Cerebellar cortex (tissue), 1 donor: Measurements from ENCODE around the gene TRIM24.

Source experiments
- DNase-seq: peaks from one replicate; pipeline ENCODE4 v3.0.0-alpha.2; 2015; ENCODE audit warnings: low spot score

TRIM24 gene

DNA sequence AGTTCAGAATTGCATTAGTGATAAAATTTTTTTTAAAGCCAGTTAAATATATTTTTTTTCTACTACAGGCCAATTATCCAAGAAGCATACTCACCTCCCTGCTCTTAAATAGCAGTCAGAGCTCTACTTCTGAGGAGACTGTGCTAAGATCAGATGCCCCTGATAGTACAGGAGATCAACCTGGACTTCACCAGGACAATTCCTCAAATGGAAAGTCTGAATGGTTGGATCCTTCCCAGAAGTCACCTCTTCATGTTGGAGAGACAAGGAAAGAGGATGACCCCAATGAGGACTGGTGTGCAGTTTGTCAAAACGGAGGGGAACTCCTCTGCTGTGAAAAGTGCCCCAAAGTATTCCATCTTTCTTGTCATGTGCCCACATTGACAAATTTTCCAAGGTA, 119.1 kb downstream of the TRIM24 start:
- DNase-seq, result no peak

DNA sequence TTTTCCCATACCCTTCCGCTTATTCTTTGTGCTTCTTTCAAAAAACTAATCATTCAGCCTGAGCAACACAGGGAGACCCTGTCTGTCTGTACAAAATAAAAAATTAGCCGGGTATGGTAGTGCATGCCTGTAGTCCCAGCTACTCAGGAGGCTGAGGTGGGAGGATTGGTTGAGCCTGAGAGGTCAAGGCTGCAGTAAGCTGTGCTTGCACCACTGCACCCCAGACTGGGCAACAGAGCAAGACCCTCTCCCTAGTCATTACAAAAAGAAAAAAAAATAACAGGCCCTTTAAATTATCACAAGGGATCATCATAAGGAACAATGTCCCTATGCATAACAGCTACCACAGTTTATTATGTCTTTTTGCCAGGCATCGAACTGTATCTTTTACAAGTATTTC, 119.6 kb downstream of the TRIM24 start:
- no peak for DNase-seq

DNA sequence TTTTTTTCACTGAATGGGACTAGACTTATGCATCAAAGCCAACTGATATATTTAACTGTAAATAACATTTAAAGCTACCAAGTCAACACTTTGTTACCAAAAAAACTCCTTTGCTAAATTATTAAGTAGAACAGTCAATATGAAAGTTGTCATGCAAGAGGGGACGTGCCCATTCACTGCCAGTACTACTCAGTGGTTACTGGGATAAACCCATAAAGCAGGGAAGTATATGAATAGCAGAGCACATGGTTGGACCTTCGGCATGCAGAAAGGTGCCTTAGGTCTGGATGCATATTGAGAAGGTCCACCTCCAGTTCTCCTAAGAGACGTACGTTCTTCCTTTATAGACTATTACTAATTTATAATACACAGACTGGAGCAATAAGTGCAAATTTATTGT, 121.0 kb downstream of the TRIM24 start:
- DNase-seq, result no peak

DNA sequence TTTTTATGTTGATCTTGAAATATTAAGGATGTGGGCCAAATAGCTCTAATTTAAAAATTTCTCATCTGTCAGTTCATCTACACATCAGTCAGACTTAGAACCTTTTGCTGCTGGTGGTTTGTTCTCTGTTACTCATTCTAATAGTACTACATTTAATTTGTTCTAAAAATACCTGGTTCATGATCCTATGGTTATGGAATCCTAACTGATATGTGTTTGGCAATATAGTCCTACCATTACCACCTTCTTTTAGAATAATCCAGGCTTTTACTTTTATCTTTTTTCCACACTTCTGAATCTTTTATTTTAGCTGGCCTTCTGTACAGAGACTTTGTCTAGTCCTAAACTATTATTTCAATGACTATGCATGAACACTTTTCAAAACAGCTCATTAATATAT, 124.2 kb downstream of the TRIM24 start:
- no peak for DNase-seq

DNA sequence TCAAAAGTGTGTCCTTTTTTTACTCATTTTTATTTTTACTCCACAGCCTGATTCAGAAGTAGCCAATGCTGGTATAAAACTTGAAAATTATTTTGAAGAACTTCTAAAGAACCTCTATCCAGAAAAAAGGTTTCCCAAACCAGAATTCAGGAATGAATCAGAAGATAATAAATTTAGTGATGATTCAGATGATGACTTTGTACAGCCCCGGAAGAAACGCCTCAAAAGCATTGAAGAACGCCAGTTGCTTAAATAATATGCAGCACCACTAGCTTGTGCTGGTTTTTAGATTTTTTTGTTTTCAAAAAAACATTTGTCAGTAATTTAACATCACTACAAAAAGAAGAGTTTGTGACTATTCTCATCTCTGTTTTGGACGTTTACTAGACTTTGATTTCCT, 124.6 kb downstream of the TRIM24 start:
- DNase-seq, result no peak

DNA sequence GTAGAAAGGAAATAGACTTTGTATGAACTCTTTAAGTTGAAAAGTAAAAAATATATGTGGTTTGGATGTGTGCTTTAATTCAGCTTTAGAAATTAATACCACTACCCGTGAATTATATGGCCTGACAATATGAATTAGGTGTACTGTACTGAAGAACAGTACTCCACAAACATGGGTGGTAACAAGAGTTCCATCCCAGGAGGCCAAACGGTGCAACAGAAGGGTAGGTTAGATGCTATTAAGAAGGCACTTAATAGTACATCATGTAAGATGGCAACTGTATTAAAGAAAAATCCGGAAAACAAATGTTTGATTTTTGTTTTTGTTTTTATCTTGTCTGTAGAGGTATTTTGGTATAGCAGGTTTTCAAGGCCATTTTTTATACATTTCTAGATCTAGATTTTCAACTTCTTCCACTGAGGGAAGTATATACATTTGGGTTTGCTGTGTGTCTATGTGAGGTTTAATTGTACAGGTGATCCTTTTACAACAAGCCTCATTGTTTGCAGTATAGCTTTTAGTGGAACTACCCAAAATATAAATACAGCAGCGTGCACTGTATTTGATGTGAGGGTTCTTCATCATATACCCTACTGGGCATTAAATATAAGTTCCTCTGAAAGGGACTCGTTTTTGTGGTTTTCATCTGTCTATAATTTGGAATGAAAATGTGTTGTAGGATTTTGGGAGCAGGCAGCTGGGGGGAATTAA, 125.4 kb downstream of the TRIM24 start:
- DNase-seq, result no peak

DNA sequence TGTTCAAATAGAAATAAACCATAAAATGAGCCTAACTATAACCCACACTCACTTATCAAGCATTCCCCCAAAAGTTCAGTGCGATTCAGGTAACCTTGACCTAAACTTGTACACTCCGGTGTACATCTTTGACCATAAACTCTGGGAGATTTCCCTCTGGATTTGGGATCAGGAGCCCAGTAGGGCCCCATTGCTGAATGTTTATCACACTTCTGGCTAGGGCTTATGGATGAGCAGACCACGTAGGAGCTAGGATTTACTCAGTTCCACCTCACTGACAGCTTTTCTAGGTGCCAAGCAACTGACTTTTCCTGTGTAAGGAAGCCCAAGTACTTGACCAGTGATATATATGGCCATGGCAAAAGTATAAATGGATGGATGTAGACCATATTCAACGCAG, 127.4 kb downstream of the TRIM24 start:
- DNase-seq, result no peak

DNA sequence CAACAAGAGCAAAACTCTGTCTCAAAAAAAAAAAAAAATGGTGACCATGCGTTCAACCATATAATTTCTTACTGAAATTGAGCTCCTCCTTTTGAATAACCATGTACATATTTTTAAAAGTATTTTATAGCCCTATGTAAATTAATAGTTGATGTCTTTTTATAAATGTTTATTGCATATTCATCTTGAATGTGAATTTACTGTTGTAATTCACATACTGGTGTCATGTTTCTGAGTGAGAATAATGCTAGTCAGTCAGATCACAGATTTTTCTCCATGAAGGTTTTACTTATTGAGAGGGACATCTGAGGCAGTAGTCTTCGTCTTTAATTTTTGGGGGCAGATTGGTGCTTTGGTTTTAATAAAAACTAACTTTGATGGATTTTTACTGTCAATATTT, 128.9 kb downstream of the TRIM24 start:
- DNase-seq, result no peak

DNA sequence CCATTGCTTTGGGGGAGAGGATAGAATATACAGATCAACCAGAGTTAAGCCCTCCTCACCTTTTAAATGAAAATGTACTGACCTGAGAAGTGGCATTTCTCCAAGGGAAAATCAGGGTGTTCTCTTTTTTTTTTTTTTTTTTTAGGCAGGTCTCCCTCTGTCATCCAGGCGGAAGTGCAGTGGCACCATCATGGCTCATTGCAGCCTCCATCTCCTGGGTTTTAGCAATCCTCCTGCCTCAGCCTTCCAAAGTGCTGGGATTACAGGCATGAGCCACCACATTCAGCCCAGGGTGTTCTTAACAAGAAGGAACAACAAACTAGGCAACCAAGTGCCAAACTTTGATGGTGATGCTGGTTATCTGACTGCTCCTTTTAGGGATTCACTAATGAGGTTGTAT, 130.1 kb downstream of the TRIM24 start:
- no peak for DNase-seq

DNA sequence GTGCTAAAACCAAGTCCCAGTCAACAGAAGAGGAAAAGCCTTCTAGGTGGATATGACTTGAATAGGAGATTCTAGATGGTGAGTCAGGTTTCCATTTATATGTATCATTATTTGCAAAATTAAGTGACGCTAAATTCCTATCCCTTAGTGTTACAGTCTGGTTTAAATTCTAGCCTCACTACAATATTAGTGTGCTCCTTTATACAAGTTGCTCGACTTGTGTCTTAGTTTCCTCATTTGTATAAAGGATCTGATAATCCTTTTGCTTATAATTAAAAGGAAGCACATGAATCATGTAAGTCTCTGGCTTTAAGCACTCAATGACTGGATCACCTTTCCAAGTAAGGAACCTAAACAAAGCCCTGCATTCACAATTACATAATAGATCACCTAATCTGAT, 135.4 kb downstream of the TRIM24 start:
- DNase-seq, result no peak

DNA sequence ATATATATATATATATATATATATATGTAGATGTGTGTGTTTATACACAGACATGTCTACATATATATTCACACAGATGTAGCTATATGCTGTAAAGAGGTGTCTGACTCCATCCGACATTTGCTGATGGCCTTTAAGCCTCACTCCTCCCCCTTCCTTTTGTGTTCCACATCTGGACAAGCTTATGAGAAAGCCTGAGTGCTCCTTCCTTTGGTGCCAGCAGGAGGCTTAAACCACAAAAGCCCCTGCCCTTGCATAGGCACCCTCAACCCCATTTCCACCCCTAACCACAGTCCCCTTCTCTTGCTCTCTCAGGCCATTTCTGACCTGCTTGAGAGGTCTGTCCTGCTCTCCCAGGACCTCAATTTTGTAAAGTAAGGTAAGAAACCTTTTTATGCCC, 142.4 kb downstream of the TRIM24 start:
- no peak for DNase-seq

DNA sequence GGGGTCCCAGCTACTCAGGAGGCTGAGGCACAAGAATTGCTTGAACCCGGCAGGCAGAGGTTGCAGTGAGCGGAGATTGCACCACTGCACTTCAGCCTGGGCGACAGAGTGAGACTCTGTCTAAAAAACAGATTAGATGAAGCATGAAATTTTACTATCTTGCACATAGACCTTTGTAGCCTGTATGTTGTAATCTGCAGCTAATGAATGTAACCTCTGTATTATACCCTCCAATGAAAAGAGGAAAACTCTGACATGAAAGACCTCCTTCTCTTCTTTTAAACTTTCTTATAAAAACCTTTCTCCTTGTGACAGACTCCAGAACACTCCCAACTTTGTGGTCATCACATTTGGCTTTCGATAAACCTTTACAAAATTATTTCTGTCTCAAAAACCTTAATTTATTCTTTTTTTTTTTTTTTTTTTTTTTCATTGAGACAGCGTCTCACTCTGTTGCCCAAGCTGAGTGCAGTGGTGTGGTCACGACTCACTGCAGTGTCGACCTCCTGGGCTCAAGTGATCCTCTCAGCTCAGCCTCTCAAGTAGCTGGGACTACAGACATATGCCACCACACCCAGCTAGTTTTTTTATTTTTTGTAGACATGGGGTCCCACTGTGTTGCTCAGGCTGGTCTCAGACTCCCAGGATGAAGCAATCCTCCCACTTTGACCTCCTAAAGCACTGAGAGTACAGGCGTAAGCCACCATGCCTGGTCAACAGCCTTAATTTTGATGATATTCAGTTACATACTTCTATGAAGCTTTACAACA, 143.7 kb downstream of the TRIM24 start:
- DNase-seq, result no peak

DNA sequence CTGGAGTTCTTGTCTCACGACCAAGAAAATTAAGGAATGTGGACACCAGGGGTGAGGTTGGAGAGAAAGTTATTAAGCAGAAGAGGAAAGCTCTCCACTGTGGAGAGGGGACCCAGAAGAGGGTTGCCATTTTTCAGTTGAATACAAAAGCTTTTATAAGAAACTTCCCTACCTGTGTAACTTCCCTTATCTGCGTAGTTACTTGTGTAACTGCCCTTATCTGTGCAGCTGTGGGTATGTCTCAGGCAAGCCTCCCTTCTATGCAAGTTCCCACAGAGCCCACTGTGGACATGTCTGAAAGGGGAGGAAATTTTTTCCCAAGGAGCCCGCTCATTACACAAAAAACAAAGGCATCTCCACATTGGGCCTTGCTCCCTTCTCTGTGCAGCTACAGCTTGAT, 146.2 kb downstream of the TRIM24 start:
- DNase-seq, result no peak

DNA sequence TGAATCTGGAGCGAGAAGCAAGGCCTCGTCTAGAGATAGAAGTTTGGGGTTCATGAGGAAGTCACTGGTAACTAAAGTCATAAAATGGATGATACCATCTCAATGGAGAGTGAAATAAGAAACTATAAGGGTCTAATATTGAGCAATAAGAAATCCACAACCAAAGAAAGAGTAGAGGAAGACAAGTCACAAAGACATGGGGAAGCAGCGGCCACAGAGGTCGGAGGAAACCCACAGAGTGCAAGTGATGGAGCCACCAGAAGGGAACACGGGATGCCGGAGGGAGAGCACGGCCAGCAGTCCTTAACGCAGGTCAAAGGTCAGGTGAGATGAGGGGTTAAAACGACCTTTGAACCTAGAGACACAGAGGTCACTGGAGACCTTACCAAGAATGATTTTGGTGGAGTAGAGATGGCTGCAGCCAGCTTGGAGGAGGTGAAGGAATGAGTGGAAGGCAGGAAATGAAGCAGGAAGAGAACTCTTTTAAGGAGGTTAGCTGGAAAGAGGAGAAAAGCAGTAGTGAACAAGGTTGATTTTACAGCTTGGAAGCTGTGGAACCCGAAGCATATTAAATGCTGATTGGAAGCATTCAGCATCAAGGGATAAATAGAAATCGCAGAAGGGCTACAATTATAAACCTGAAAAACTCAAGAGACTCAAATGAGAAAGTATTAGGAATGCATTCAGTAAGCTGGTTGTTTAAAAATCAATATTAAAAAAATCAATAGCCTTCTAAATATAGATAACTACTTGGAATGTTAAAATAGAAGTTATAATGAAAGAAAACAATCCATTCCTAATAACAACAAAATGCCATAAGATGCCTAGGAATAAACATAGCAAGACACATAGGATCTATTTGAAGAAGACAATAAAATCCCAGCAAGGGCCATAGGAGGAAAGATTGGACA, 147.4 kb downstream of the TRIM24 start:
- no peak for DNase-seq

DNA sequence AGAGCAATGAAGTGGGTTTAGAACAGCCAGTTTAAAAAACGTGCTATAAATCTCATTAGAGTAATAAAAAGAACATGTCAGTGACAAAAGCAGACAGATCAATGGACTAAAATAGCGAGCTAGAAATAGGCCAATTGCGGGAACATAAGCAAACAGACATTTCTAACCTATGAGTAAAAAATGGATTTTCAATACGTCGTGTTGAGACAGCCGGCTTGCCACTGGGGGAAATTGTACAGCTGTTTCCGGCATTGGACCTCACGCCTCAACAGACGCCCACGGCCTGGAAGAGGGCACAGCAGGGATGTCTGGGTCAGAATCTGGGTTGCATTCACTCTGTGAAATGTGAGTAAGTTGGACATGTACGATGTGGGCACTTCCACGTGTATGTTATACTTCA, 148.2 kb downstream of the TRIM24 start:
- DNase-seq, result no peak

DNA sequence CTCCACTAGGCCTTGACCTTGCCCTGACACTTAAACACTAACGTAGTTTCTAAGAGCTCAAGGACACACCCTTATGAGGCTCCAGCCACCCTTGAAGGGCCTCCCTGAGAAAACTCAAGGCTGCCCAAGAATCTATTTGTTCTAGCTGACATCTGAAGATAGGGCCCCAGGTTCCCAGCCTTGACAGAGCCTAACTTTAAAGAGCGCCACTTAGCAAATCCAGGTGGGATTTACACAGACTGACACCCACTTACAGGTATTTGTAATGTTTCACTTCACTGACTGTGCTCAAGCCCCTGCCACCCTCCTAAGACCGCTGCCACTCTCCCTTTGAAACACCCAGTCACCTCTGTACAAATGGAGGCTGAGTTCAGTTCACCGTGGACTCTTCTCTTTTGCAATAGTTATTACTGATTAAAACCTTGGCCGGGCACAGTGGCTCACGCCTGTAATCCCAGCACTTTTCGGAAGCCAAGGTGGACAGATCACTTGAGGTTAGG, 150.7 kb downstream of the TRIM24 start:
- no peak for DNase-seq

DNA sequence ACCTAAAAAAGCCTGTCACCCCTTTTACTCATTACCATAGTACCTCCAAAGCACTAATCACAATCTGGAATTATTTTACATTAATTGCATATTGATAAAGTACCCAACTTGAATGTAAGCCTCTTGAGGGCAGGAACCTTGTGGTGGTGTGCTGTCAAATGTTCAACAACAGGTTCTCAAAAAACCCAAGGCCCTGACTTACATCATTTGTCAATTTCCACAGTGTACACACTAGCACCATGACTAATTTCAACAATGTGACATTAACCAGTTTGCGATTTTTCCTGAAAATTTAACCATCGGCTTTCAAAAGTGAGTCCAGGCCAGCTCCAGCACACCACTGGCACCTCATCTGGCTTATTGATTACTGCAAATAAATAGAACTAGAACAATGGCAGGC, 153.6 kb downstream of the TRIM24 start:
- no peak for DNase-seq

DNA sequence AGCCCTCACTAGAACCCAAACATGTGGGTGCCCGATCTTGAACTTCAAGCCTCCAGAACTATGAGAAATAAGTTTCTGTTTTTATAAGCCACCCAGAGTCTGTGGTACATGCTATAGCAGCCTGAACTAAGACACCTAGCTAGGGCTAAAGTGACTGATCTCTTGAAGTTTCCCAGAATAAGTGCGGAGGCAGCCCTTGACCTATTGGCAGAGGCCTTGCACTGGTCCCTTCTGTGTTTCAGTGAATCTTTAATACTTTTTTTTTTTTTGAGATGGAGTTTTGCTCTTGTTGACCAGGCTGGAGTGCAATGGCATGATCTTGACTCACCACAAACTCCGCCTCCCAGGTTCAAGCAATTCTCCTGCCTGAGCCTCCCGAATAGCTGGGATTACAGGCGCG, 156.0 kb downstream of the TRIM24 start:
- no peak for DNase-seq

DNA sequence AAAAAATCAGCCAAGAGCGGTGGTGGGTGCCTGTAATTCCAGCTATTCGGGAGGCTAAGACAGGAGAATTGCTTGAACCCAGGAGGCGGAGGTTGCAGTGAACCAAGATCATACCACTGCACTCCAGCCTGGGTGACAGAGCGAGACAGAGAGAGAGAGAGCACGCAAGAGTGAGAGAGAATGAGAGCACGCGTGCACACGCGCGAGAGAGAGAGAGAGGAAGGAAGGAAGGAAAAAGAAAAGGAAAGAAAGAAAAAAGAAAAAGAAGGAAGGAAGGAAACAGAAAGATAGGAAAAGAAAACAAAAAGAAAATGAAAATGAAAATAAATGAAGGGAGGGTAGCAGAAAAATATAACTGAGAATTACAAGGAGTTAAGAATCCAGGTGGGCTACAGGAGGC, 158.4 kb downstream of the TRIM24 start:
- no peak for DNase-seq

DNA sequence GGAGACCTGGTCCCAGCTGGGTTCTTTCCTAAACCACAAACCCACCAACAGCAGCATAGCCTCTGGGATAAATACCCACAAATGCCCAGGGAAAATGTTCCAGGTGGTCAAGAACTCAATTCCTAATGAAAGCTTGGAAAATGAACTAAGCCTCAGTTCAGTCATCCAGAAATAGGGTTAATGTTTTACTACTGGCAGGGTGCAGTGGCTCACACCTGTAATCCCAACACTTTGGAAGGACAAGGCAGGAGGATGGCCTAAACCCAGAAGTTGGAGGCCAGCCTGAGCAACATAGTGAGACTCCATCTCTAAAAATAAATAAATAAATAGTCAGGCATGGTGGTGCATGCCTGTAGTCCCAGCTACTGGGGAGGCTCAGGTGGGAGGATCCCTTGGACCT, 158.9 kb downstream of the TRIM24 start:
- DNase-seq, result no peak

DNA sequence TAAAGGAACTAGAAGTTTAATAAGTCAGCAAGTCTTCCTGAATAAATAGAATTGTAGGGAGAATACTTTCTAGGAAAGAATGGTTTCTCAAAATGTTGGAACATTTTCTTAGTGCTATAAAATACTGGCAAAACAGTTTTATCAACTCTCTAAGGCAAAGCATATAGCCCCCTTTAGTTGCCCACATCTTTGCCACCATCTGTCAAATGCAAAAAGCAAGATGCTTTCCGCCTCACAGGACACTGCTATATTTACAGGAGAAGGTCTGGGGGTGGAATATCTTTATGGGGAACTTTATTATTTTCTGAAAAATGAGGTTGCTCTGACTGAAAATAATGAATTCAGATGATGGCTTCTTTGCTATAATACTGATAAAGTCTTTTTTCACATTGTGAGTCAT, 162.8 kb downstream of the TRIM24 start:
- DNase-seq, result no peak

DNA sequence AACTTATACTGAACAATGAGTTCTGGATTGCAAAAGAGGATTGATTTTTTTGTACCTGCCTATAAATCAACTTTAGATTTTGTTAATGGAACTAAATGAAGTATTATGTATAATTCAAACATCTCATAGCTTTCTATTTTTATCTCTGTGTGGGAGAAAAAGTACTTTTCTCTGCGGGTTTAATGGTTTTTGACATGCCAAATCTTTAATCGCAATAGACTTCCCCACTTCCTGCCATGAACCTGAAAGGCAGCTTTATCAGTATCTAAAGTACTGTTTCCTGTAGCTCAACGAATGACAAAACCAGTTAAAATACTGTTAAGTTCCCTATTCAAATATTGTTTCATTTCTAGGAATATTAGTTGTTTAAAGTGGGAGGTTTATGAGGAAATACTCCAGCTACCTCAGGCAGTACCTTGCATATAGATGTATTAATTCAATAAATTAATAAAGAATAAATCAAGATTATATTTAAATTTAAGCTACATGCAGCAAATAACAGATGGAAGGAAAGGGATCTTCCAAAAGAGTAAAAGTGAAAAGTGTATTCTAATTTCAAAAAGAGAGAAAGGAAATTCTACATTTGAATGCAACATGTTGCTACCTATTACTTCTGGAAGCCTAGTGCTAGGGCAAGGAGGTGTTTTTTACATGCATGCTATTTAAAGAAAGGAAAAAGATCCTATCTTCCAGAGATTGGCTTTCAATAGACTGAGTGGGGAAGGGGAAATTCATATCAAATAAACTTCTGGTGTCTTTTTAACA, 165.2 kb downstream of the TRIM24 start:
- no peak for DNase-seq
